ENCODE measurements around the gene BCAT1. TPM values are rescaled to one million over a fixed set of nuclear protein-coding genes. Genes with fewer than 3 reads are reported as not detected.
"Not testable (repeated sequence)": the region's sequence is repeated elsewhere in the genome, so short reads cannot be mapped to it uniquely, and the experiment has no call there.

The BCAT1 gene
- total RNA-seq, 1 experiment from 2014 or later: 0.74 TPM

GRCh38 chr12:24960222-24960855 is 11.4 kb upstream of the BCAT1 start:
- ATAC-seq (peak; percentile 98), DNase-seq (ENCODE audit: low read depth, low spot score) (peak; percentile 36)
- ChIA-PET CTCF (no interaction called here), POLR2A (no interaction called here), RAD21 (ENCODE audit: low non-redundant PET in 1 of 2, low total read pairs in 2 of 2, uncharacterized antibody in 2 of 2, unreplicated experiment in 2 of 2) (no interaction called here)
- no TSS peak for BruUV-seq (replicated peaks)
- Histone ChIP-seq H3K4me1 (ENCODE audit: control insufficient read depth in 1 of 2, insufficient read depth in 2 of 2, low read length in 2 of 2) (no peaks in the 10 kb centered on the region), H3K9me3 (ENCODE audit: control insufficient read depth in 1 of 2, insufficient read depth in 1 of 2, low read depth in 1 of 2, low read length in 2 of 2) (no peaks in the 10 kb centered on the region), H3K9ac (ENCODE audit: low read length) (no peak overlapping the region), H3K4me2 (ENCODE audit: low read length) (no peak overlapping the region), H3K9me2 (ENCODE audit: insufficient read depth) (no peaks in the 10 kb centered on the region), H3K4me3 (replicated peaks in 1 of 2; ENCODE audit: low read depth in 1 of 2, low read length in 2 of 2) (no peak overlapping the region), H4K20me1 (ENCODE audit: insufficient read depth) (no peaks in the 10 kb centered on the region; the same call in 1 of the 2 replicates), H3K36me3 (ENCODE audit: control insufficient read depth in 1 of 2, insufficient read depth in 2 of 2, low read length in 2 of 2) (no peaks in the 10 kb centered on the region), H2AFZ (ENCODE audit: low read depth, low read length, poor library complexity, severe bottlenecking) (no peak overlapping the region), H3K27ac (ENCODE audit: low read depth, low read length) (no peak overlapping the region), H3K79me2 (ENCODE audit: insufficient read depth, low read length) (no peaks in the 10 kb centered on the region), H3K27me3 (ENCODE audit: insufficient read depth, low read length) (no peaks in the 10 kb centered on the region)
- TF ChIP-seq EGR1 (IDR thresholded peaks at IDR 0.05; ENCODE audit: low read depth) (no peak), JUND (IDR thresholded peaks at IDR 0.05) (0 out of 2 replicates have a peak, but pooled peaks have one; percentile 22), RAD21 (IDR thresholded peaks at IDR 0.05; ENCODE audit: low read depth) (peak; percentile 64), SRF (IDR thresholded peaks at IDR 0.05; ENCODE audit: low read depth) (no peak), SP1 (IDR thresholded peaks at IDR 0.05; ENCODE audit: low read depth) (no peak), EZH2phosphoT487 (IDR thresholded peaks at IDR 0.05; ENCODE audit: borderline replicate concordance) (no peak), ELF1 (IDR thresholded peaks at IDR 0.05; ENCODE audit: borderline replicate concordance, low read depth) (no peak)
- TF ChIP-seq, protein P1, sequence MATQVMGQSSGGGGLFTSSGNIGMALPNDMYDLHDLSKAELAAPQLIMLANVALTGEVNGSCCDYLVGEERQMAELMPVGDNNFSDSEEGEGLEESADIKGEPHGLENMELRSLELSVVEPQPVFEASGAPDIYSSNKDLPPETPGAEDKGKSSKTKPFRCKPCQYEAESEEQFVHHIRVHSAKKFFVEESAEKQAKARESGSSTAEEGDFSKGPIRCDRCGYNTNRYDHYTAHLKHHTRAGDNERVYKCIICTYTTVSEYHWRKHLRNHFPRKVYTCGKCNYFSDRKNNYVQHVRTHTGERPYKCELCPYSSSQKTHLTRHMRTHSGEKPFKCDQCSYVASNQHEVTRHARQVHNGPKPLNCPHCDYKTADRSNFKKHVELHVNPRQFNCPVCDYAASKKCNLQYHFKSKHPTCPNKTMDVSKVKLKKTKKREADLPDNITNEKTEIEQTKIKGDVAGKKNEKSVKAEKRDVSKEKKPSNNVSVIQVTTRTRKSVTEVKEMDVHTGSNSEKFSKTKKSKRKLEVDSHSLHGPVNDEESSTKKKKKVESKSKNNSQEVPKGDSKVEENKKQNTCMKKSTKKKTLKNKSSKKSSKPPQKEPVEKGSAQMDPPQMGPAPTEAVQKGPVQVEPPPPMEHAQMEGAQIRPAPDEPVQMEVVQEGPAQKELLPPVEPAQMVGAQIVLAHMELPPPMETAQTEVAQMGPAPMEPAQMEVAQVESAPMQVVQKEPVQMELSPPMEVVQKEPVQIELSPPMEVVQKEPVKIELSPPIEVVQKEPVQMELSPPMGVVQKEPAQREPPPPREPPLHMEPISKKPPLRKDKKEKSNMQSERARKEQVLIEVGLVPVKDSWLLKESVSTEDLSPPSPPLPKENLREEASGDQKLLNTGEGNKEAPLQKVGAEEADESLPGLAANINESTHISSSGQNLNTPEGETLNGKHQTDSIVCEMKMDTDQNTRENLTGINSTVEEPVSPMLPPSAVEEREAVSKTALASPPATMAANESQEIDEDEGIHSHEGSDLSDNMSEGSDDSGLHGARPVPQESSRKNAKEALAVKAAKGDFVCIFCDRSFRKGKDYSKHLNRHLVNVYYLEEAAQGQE (IDR thresholded peaks at IDR 0.05; ENCODE audit: low read depth): no peak
- TF ChIP-seq, protein P2, sequence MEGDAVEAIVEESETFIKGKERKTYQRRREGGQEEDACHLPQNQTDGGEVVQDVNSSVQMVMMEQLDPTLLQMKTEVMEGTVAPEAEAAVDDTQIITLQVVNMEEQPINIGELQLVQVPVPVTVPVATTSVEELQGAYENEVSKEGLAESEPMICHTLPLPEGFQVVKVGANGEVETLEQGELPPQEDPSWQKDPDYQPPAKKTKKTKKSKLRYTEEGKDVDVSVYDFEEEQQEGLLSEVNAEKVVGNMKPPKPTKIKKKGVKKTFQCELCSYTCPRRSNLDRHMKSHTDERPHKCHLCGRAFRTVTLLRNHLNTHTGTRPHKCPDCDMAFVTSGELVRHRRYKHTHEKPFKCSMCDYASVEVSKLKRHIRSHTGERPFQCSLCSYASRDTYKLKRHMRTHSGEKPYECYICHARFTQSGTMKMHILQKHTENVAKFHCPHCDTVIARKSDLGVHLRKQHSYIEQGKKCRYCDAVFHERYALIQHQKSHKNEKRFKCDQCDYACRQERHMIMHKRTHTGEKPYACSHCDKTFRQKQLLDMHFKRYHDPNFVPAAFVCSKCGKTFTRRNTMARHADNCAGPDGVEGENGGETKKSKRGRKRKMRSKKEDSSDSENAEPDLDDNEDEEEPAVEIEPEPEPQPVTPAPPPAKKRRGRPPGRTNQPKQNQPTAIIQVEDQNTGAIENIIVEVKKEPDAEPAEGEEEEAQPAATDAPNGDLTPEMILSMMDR (IDR thresholded peaks at IDR 0.05 in 2 of 3, conservative IDR thresholded peaks at IDR 0.05 in 1 of 3; ENCODE audit: borderline replicate concordance in 1 of 3, insufficient read depth in 1 of 3, low read depth in 2 of 3, low read length in 2 of 3): peak; percentile 51 to 74 (median 70); a peak in 5 of 6 replicates
- TF ChIP-seq, protein P3, sequence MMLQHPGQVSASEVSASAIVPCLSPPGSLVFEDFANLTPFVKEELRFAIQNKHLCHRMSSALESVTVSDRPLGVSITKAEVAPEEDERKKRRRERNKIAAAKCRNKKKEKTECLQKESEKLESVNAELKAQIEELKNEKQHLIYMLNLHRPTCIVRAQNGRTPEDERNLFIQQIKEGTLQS (IDR thresholded peaks at IDR 0.05): no peak
- intact Hi-C loops (cut with micrococcal nuclease): loop anchor here (1.0 kb wide), 1 partner anchor 170 kb away; no protein-coding TSS in a partner anchor

GRCh38 chr12:24956351-24956750 is 7.5 kb upstream of the BCAT1 start:
- RAD21 ChIA-PET (ENCODE audit: low non-redundant PET in 1 of 2, low total read pairs in 2 of 2, uncharacterized antibody in 2 of 2, unreplicated experiment in 2 of 2); CTCF ChIA-PET; H3K4me2 ChIP-seq (ENCODE audit: low read length); intact Hi-C loops (cut with micrococcal nuclease); H3K9me3 ChIP-seq (ENCODE audit: control insufficient read depth in 1 of 2, insufficient read depth in 1 of 2, low read depth in 1 of 2, low read length in 2 of 2); H3K4me3 ChIP-seq (replicated peaks in 1 of 2; ENCODE audit: low read depth in 1 of 2, low read length in 2 of 2); H3K79me2 ChIP-seq (ENCODE audit: insufficient read depth, low read length); H2AFZ ChIP-seq (ENCODE audit: low read depth, low read length, poor library complexity, severe bottlenecking); H3K36me3 ChIP-seq (ENCODE audit: control insufficient read depth in 1 of 2, insufficient read depth in 2 of 2, low read length in 2 of 2); H3K4me1 ChIP-seq (ENCODE audit: control insufficient read depth in 1 of 2, insufficient read depth in 2 of 2, low read length in 2 of 2); H3K27me3 ChIP-seq (ENCODE audit: insufficient read depth, low read length); ATAC-seq; H3K27ac ChIP-seq (ENCODE audit: low read depth, low read length); H3K9ac ChIP-seq (ENCODE audit: low read length); H3K9me2 ChIP-seq (ENCODE audit: insufficient read depth); DNase-seq (ENCODE audit: low read depth, low spot score); BruUV-seq (replicated peaks); POLR2A ChIA-PET; H4K20me1 ChIP-seq (ENCODE audit: insufficient read depth): not testable (repeated sequence)

Data from HCT116 (cell line).